Inflammatory macrophage (primary cell): ENCODE data around the gene GMDS.

Experiments
- DNase-seq, 2 donors: peaks; one replicate each; pipeline ENCODE4 v3.0.0-alpha.2; 2020 to 2022

GMDS gene

DNA sequence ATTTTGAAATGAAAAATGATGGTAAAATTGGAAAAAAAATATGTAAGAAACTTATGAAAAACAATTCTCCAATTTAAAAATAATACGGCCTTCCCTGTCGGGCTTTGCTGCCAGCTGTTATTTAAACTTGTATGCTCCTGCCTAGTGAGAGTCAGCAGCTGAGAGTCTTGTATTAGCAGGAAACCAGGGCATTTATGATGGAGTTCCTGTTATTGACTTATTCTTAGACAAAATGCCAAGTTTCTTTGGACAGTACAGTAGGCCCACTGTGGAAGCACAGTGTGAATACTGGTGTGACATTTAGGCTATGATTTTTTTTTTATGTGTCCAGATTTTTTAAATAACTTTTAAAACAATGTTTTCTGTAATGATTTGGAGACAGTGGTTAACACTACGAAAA, 42.1 kb downstream of the GMDS start:
- no peak for DNase-seq

DNA sequence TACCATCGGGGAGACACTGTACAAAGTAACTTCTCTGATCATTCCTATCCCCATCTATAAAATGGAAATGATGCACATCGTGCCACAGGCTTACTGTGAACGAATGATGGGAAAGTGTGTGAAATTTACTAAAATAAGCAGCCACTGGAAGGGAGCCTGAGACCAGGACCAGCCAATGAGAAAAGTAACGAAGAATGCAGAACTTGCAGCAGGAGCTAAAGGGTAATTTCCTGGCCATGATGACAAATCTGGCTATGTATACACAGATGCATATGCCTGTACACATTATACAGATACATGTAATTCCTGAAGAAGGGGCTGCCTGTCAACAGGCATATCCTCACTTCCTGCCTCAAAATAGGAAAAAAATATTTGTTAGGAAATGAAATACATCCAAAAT, 47.4 kb downstream of the GMDS start:
- DNase-seq: no peak

DNA sequence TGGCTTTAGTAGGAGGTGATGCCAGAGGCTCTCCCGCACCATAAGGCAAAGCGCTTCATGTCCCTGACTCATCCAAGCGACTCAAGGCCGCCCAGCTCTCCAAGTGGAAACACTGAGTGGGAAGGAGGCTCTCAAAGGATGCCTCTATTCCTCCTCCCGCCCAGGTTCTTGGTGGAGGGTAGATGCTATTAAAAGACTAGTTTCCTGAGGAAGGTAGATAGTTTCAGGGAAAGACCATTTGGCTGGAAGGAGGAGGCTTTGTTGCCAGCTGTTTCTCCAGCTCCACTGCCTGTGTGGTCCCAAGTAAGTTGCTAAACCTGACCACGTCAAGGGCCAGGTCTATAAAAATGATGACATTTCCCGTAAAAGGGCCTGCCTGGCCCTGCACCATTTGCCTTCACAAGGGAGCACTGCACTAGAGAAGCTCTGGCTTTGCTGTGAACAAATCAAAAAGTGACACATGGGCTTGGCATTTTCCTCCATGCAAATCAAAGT, 48.2 kb downstream of the GMDS start:
- peak in 1 of 2 donors; percentile 19 for DNase-seq

DNA sequence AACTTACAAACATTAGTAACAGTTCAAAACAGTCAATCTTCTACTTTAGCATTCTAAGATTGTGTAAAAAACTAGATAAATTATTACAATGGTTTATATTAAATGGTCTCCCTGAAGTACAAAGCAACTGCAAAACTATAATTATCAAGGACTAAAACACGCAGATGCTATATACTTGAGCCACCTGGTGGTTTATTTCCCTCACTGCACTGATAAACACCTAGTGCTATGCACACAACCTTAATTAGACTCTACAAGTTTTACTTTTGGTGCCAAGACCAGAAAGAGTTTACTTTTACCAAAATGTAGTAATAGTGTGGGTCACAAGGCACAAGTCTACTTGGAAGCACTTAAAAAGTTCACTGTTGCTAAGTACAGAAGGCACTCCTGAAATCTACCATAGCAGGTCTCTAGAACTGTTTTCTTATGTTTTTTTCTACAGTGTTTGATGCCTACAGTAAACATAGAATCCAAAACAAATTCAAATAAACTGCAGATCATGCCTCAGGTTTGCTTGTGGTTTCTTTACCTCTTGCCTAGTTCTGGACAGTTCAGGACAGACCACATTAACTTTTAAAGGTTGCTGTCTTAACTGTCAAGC, 49.2 kb downstream of the GMDS start:
- DNase-seq: peak; percentile 55 to 57

DNA sequence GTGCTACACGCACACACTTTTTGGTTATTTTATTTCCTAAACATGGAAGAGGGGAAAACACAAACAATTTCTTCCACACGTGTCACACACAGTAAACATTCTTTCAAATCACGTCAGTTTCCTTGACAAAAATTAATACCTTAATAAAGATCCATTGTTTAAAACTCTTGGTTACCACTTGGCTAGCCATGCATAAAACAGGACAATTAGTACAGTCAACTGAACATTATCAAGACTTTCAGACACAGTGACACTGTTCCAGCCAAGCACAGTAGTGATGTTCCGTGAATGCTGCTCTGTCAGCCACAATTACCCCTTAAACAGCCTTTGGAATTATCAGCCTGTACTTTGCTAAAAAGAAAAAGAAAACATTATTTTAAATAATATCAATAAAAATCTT, 50.8 kb downstream of the GMDS start:
- no peak for DNase-seq

DNA sequence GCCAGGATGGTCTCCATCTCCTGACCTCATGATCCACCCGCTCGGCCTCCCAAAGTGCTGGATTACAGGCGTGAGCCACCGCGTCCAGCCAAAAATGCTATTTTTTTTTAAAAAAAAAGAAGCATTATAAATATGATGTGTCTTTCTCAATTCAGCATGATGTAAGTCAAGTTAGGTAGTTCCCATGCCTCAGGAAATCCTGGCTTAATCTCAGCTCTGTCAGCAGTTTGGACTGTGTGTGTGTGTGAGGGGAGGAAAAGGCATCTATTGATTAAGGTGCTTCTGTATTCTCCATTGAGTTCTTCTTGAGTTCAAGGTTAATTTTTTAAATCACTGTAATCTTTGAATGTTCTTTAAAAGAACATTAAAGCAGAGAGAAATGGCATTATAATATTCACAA, 51.5 kb downstream of the GMDS start:
- no peak for DNase-seq

DNA sequence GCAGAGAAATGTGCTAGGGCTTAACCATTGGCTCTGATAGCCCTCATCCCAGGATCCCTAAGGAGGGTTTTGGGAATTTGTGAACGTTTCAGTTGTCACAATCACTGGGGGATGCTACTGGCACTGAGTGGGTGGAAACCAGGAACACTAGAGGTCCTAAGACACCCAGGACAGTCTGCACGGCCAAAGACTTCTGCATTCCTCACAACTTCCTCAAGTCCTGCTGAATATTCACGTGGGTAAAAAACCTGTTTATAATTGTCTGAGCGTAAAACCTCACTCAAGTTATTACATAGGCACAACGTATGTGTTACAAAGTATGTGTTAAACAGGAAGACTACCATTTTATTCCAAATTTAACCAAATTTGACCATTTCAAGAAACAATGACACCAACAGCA, 52.4 kb downstream of the GMDS start:
- DNase-seq: peak; percentile 73 to 78

DNA sequence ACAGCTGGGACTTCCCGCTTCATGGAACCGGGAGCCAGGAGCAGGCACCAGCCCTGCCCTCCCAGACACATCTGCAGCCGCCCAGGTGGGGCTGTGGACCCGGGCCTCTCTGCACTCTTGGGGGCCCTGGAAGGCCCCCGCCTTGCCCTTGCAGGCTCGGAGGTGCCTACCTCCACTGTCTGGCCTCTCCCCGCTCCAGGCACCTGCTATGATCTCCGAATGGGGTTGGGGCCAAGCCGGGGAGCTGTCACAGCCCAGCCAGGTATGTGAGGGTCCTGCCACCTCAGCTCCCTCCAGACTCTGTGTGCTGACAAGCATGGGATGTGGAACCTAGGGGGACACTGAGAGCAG, 54.0 kb downstream of the GMDS start:
- DNase-seq: no peak

DNA sequence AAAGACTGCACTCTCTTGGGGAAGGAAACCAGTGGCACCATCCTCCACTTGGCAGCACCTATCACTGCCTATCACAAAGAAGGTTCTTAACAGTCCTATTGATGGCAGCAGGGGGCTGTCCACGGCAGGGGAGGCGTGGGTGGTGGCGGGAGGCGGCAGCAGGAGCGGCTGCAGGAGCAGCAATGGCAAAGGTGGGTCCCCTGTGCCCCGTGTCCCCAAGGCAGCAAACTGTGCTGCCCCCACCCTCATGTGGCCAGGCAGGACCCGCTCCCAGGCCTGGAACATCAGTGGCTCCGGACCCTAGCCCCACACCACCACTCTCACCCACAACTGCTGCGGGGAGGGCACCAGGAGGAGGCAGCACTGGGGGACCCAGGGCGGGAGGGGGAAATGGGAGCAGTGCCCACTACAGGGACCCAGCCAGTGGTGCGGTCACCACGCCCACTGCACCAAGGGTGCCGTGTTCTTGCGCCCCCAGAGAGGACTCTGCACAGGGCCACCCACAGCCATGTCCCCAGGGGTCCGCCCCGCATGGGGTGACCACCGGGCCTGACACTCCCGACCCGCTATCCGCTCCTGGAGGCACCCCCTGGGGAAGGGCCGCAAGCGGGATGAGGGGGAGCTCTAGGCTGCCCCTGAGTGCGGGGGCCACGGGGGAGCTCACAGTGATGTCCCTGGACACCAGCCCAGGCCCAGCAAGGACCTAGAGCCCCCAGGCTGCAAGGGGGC, 54.6 kb downstream of the GMDS start:
- no peak for DNase-seq

DNA sequence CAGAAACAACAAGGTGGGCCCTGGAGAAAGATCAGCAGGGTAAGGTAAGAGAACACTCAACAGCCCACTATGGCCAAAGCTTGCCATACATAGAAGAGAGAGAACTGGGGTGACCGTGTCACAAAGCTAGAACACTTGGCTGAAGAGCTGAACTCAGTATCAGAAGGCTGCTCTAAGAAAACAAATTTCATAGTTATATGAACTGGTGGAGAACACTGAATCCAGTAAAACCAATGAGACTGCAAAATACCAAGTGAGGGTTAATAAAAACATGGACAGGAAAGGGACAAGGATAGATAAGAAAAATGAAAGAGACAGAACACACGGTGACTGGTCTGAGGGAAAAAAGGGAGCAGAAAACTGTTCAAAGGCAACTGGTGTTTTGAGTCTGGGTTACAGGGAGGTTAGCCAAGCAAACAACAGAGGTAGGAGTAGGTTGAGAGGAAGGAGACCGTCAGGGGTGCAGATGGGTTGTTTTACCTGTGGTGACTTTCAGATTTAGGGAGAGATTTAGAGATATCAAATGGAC, 56.5 kb downstream of the GMDS start:
- DNase-seq: no peak

DNA sequence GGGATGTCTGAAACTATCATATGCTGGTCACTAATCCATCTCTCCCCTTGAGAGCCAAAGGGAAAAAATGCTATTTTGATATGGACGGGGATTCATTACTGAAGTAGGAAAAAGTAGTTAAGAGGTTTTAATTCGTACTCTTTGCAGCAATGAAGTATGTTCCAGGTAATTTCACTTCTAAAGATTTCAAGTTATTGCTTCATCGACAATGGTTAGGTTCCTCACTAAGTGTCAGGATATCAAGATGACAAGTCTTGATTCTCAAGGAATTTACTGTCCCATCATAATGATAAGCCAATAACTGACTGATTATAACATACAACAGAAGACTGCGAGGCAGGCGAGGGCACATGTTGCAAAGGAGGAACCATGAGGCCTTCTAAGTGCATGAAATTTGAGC, 57.0 kb downstream of the GMDS start:
- DNase-seq: no peak

DNA sequence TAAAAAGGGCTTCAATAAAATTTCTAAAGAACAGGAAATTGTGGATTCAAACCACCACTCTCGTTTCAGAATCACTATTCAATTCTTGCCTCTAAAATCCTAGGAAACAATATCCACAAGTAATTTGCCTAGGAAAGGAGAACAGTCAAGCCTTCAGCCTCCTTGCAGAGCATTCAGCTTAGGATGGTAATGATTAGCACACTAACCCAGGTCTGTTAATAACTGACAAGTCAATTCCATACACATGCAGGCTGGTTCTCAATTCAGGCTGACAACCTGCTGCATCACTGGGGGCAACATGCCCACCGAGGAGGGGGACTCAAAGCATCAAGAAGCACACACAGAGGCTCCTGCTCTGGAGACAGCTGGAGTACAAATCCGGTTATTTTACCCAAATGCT, 57.6 kb downstream of the GMDS start:
- no peak for DNase-seq

DNA sequence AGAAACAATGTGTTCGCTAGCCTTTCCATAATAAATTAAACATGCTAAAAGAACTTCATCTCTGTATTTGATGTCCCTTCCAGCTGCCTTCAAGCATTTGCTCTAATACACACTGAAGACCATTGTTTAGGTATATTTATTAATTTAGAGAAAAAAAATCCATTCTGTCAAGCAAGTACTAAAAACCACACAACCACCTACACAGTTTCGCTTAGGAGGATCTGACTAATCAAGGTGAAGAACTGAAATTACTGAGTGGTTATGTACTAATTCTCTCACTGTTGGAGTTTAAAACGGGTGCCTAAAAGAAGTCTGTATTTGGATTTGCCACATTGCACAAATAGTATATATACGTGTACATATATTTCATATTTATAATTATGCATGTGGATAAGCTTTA, 58.9 kb downstream of the GMDS start:
- DNase-seq: no peak

DNA sequence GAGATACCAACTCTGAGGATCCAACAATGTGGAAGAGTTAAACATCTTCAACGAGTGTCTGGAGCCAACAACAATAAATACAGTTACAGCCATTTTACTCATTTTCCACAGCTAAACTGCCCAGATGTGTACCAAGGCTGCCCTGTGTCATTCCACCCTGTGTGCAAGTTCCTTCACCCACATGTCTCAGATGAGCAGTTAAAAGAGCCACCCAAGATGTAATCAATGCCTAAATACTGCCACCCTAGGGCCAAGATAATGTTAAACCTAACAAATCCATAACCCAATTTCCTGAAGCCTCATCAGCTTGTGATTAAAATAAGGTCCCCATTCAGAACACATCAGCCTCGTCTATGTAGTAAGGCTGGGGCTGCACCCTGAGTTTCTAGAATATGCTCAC, 59.9 kb downstream of the GMDS start:
- no peak for DNase-seq

DNA sequence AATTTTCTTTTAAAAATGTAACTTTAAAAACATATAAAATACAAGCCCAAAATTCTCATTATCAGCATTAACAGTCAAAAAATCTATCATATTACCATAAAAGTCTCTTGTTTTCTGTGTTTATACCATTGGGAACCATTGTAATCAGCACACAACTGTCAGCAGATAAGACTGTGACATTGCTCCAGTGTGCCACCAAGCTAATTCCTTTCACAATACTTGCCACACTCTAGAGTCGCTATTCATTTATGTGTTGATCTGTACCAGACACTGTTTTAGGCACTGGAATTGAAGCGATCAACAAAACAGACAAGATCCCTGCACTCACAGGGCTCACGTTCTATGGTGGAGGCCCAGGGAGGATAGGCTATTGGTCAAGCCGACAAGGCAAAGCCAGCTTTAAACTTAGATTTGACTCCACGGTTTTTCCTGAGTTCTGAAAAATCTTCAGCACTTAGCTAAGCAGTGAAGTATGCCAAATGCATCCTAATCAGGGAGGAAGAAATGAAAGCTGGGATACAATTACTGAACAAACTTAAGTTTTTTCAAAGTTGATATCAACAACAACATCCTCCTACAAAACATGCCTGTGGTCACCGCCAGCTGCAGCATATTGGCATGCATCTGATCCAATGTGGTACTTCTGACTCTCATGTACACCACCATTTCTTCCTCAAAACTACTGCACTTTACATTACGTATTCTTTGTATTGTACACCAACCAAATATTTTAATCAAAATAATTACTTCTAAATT, 60.5 kb downstream of the GMDS start:
- no peak for DNase-seq

DNA sequence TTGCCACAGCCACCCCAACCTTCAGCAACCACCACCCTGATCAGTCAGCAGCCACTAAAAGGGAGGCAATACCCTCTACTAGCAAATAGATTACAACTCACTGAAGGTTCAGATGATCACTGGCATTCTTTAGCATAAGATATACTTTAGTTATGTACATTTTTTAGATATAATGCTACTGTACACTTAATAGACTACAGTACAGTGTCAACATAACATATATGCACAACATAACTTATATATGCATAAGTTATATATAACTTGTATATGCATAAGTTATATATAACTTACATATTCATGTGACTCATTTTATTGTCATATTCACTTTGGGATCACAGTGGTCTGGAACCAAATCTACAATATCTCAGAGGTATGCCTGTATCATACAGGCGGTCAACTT, 61.7 kb downstream of the GMDS start:
- DNase-seq: no peak

DNA sequence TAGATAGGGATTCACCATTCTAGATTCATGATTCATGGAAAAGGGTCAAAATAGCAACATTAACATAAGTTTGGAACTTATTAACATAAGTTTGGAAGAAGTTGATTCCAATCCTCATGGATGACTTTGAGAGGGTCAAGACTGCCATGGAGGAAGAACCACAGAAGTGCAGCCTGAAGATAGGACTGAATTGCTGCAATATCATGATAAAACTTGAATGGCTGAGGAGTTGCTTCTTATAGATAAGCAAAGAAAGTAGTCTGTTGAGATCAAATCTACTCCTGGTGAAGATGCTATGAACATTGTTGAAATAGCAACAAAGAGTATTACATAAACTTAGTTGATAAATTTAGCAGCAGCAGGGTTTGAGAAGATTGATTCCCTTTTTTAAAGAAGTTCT, 62.2 kb downstream of the GMDS start:
- DNase-seq: no peak

DNA sequence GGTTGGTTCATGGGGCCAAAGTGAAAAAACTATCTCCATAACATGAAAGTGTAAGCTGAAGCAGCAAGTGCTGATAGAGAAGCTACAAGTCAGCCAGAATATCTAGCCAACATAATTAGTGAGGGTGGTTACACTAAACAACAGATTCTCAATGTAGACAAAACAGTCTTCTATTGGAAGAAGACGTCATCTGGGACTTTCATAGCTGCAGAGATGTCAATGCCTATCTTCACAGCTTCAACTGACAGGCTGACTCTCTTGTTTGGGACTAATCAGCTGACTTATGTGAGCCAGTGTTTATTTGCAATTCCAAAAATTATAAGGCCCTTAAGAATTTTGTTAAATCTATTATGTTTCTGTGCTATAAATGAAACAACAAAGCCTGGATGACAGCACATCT, 63.2 kb downstream of the GMDS start:
- DNase-seq: no peak

DNA sequence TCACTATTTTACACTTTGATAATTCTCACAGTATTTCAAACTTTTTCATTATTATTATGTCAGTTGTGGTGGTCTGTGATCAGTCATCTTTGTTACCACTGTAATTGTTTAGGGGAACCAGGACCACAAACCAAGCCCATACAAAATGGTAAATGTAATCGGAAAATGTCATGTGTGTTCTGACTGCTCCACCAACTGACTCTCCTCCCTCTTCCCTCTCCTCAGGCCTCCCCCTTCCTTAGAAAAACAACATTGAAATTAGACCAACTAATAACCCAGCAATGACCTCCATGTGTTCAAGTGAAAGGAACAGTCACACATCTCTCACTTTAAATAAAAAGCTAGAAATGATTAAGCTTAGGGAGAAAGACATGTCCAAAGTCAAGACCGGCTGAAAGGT, 63.8 kb downstream of the GMDS start:
- no peak for DNase-seq

DNA sequence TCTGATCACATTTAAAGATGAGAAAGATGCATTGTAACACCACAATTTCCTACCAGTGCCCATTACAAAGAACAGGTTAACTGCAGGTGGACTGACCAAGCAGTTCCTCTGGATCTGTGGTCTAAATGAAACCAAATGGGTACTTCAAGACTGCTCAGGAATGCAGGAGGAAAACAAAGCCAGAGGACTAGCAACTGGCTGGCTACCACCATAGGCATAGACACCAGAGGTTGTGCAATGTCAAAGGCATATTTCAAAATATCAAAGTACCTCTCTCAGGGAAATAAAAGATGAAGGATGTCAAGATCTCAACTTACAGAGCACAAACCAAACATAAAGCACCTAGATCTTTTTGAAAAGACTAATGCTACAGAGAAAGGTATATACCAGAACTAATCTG, 65.5 kb downstream of the GMDS start:
- DNase-seq: peak in 1 of 2 donors; percentile 21

DNA sequence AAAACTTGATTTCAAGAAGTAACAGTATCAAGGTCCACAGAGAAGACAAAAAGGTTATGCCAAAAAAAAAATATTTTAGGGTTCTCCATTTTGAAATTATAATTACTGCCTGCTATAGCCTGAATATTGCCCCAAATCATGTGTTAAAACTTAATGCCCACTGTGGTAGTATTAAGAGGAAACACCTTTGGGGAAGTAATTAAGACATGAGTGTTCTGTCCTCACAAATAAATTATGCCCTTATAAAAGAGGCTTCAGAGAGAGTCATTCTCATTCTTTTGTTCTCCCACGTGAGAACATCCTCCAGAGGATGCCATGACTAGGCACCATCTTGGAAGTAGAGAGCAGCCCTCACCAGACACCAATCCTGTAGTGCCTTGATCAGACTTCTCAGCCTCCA, 66.2 kb downstream of the GMDS start:
- DNase-seq: no peak

DNA sequence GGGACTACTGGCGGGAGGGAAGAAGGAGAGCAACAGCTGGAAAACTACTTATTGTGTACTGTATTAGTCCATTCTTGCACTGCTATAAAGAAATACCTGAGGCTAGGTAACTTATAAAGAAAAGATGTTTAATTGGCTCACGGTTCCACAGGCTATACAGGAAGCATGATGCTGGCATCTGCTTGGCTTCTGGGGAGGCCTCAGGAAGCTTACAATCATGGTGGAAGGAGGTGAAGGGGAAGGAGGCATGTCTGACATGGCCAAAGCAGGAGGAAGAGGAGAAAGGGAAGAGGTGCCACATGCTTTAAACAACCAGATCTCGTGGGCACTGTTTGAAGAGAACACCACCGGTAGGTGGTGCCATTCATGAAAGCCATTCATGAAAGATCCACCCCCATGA, 67.3 kb downstream of the GMDS start:
- DNase-seq: no peak

DNA sequence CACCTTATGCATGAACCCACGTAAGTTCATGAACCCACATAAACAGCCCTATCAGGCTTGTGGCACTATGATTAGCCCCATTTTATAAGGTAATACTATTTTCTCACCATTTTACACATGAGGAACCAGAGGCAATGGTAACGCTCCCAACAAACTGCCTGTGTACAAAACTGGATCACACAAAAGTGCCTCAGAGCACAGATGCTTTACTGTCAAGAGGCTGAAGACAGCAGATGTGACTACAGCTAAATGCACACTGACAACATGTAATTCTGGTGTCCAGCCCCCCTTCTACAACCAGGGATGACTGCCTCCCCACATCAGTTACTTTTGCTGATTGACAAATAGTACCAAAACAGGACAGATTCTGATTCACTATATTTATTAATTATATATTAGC, 69.6 kb downstream of the GMDS start:
- no peak for DNase-seq
